ENCODE data around the gene KRT40.

The KRT40 gene

GRCh38 chr17:40997361-40997760 is 13.2 kb upstream of the KRT40 start:
- no CpG with 5 or more reads among the region's 2 CpGs for WGBS (ENCODE audit: insufficient coverage, insufficient read length)
- no peak for DNase-seq (ENCODE audit: low read depth, low spot score)

DNA sequence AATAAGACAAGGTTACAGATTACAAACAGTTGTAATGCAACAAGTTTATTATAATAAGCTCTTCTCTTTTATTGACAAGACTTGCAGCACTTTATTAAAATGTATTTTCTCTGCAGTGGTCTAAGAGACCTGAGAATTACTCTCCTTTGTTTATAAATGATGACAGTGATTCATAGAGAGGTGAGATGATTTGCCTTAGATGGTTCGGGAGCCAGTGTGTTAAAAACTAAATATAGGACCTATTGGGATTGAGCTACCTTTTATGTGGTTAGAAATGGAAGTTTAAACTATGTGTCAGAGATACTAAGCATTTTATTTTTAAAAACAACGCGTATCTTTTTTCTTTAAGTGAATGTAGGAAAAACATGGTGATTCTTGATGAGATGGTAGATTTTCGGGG is 12.7 kb upstream of the KRT40 start:
- no CpG with 5 or more reads among the region's 4 CpGs for WGBS (ENCODE audit: insufficient coverage, insufficient read length)

More at GRCh38 chr17:40997361-40997760, 13.2 kb upstream of the KRT40 start:
- Histone ChIP-seq H3K4me3 (ENCODE audit: low read length) (no peak overlapping the region), H3K4me1 (ENCODE audit: control insufficient read depth, insufficient read depth, low read length) (no peaks in the 10 kb centered on the region; the same call in 1 of the 2 replicates), H3K9me3 (ENCODE audit: control insufficient read depth, insufficient read depth, low read length) (no peaks in the 10 kb centered on the region), H3K36me3 (ENCODE audit: control insufficient read depth, insufficient read depth, low read length) (no peaks in the 10 kb centered on the region), H3K27ac (ENCODE audit: low read length) (no peak overlapping the region), H3K27me3 (ENCODE audit: control insufficient read depth, insufficient read depth, low read length) (no peaks in the 10 kb centered on the region)

GRCh38 chr17:40995116-40995515 is 11.0 kb upstream of the KRT40 start:
- Histone ChIP-seq H3K27ac (ENCODE audit: low read length) (no peak overlapping the region), H3K27me3 (ENCODE audit: control insufficient read depth, insufficient read depth, low read length) (no peaks in the 10 kb centered on the region), H3K4me1 (ENCODE audit: control insufficient read depth, insufficient read depth, low read length) (no peaks in the 10 kb centered on the region; the same call in 1 of the 2 replicates), H3K9me3 (ENCODE audit: control insufficient read depth, insufficient read depth, low read length) (no peaks in the 10 kb centered on the region), H3K36me3 (ENCODE audit: control insufficient read depth, insufficient read depth, low read length) (no peaks in the 10 kb centered on the region), H3K4me3 (ENCODE audit: low read length) (no peak overlapping the region)
- WGBS (ENCODE audit: insufficient coverage, insufficient read length) = no CpG with 5 or more reads among the region's 1 CpG
- no peak for DNase-seq (ENCODE audit: low read depth, low spot score)

More for the DNA sequence above, 12.7 kb upstream of the KRT40 start:
- H3K27me3 ChIP-seq (ENCODE audit: control insufficient read depth, insufficient read depth, low read length) = no peaks in the 10 kb centered on the region
- no peak overlapping the region for H3K4me3 ChIP-seq (ENCODE audit: low read length)
- no peak overlapping the region for H3K27ac ChIP-seq (ENCODE audit: low read length)
- no peaks in the 10 kb centered on the region; the same call in 1 of the 2 replicates for H3K4me1 ChIP-seq (ENCODE audit: control insufficient read depth, insufficient read depth, low read length)
- no peak for DNase-seq (ENCODE audit: low read depth, low spot score)
- no peaks in the 10 kb centered on the region for H3K36me3 ChIP-seq (ENCODE audit: control insufficient read depth, insufficient read depth, low read length)
- no peaks in the 10 kb centered on the region for H3K9me3 ChIP-seq (ENCODE audit: control insufficient read depth, insufficient read depth, low read length)

- Histone ChIP-seq H3K27me3 (ENCODE audit: control insufficient read depth, insufficient read depth, low read length) (no peaks in the 10 kb centered on the region), H3K27ac (ENCODE audit: low read length) (no peak within 1 kb of the TSS), H3K9me3 (ENCODE audit: control insufficient read depth, insufficient read depth, low read length) (no peaks in the 10 kb centered on the region), H3K36me3 (ENCODE audit: control insufficient read depth, insufficient read depth, low read length) (no peaks in the 10 kb centered on the region), H3K4me1 (ENCODE audit: control insufficient read depth, insufficient read depth, low read length) (no peaks in the 10 kb centered on the region; the same call in 1 of the 2 replicates), H3K4me3 (ENCODE audit: low read length) (no peak within 1 kb of the TSS)
- DNase-seq (ENCODE audit: low read depth, low spot score) = no peak
- no CpG with 5 or more reads among the region's 4 CpGs for WGBS (ENCODE audit: insufficient coverage, insufficient read length)
These were observed 9.7 kb upstream of the KRT40 start, which contains the start of gene KRTAP3-3 for GRCh38 chr17:40993839-40994238. Gene KRTAP3-3, minus strand, starts transcription at chr17:40994164. Its CDS starts 67 bp downstream, at chr17:40994097.

- Histone ChIP-seq H3K4me1 (ENCODE audit: control insufficient read depth, insufficient read depth, low read length) (no peaks in the 10 kb centered on the region; the same call in 1 of the 2 replicates), H3K27me3 (ENCODE audit: control insufficient read depth, insufficient read depth, low read length) (no peaks in the 10 kb centered on the region), H3K9me3 (ENCODE audit: control insufficient read depth, insufficient read depth, low read length) (no peaks in the 10 kb centered on the region), H3K36me3 (ENCODE audit: control insufficient read depth, insufficient read depth, low read length) (no peaks in the 10 kb centered on the region), H3K27ac (ENCODE audit: low read length) (no peak overlapping the region), H3K4me3 (ENCODE audit: low read length) (no peak overlapping the region)
- no CpG with 5 or more reads among the region's 2 CpGs for WGBS (ENCODE audit: insufficient coverage, insufficient read length)
- DNase-seq (ENCODE audit: low read depth, low spot score) = no peak
These were observed 9.0 kb upstream of the KRT40 start for GRCh38 chr17:40993084-40993483.

GRCh38 chr17:40992666-40993065 is 8.5 kb upstream of the KRT40 start:
- no CpG with 5 or more reads among the region's 3 CpGs for WGBS (ENCODE audit: insufficient coverage, insufficient read length)
- no peaks in the 10 kb centered on the region for H3K9me3 ChIP-seq (ENCODE audit: control insufficient read depth, insufficient read depth, low read length)
- H3K4me3 ChIP-seq (ENCODE audit: low read length) = no peak overlapping the region
- H3K36me3 ChIP-seq (ENCODE audit: control insufficient read depth, insufficient read depth, low read length) = no peaks in the 10 kb centered on the region
- no peak overlapping the region for H3K27ac ChIP-seq (ENCODE audit: low read length)
- no peak for DNase-seq (ENCODE audit: low read depth, low spot score)
- no peaks in the 10 kb centered on the region; the same call in 1 of the 2 replicates for H3K4me1 ChIP-seq (ENCODE audit: control insufficient read depth, insufficient read depth, low read length)
- H3K27me3 ChIP-seq (ENCODE audit: control insufficient read depth, insufficient read depth, low read length) = no peaks in the 10 kb centered on the region

DNA sequence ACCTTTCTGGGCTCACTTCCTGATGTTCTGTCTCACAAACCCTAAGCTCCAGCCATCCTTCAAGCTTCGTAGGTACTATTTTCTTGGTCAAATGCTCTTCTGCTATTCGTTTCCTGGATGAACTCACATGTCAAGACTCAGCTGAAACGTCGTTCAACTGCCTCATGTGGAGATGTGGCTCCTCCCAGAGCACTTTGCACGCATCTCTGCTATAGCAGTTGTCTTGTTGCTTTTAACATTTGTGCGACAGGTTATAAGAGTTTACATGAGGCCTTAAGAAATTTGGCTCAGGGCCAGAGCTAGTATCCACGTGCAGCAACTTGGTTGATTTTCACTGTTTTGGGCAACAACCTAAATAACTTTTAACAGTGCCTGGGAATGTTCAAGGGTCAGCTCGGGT is 2.8 kb upstream of the KRT40 start:
- no peaks in the 10 kb centered on the region for H3K36me3 ChIP-seq (ENCODE audit: control insufficient read depth, insufficient read depth, low read length)
- H3K27me3 ChIP-seq (ENCODE audit: control insufficient read depth, insufficient read depth, low read length) = no peaks in the 10 kb centered on the region
- no peak for DNase-seq (ENCODE audit: low read depth, low spot score)
- no peak overlapping the region for H3K27ac ChIP-seq (ENCODE audit: low read length)
- H3K9me3 ChIP-seq (ENCODE audit: control insufficient read depth, insufficient read depth, low read length) = no peaks in the 10 kb centered on the region
- H3K4me3 ChIP-seq (ENCODE audit: low read length) = no peak overlapping the region
- no peaks in the 10 kb centered on the region for H3K4me1 ChIP-seq (ENCODE audit: control insufficient read depth, insufficient read depth, low read length)
- WGBS (ENCODE audit: insufficient coverage, insufficient read length) = no CpG with 5 or more reads among the region's 8 CpGs

DNA sequence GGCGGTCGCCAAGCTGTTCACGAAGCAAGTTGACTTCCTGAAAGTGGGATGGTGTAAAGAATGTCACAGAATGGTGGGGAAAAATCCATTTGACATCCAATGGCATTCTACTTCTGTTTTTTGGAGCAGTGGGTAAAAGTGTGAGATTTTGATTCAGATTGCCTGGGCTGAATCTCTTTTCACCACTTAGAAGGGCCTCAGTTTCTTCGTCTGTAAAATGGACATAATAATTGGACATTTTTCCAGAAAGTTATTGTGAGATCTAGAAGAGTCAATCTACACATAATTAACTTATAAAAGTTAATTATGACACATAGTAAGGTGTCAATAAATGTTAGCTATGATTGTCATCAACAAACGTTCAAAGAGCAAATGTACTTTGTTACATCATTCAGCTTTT is 3.0 kb downstream of the KRT40 start:
- H3K4me1 ChIP-seq (ENCODE audit: control insufficient read depth, insufficient read depth, low read length) = no peaks in the 10 kb centered on the region

GRCh38 chr17:40980596-40980995 is 3.5 kb downstream of the KRT40 start:
- WGBS (ENCODE audit: insufficient coverage, insufficient read length) = no CpG with 5 or more reads among the region's 8 CpGs
- no peaks in the 10 kb centered on the region for H3K27me3 ChIP-seq (ENCODE audit: control insufficient read depth, insufficient read depth, low read length)
- H3K27ac ChIP-seq (ENCODE audit: low read length) = no peak overlapping the region
- no peak overlapping the region for H3K4me3 ChIP-seq (ENCODE audit: low read length)
- no peak for DNase-seq (ENCODE audit: low read depth, low spot score)
- H3K9me3 ChIP-seq (ENCODE audit: control insufficient read depth, insufficient read depth, low read length) = no peaks in the 10 kb centered on the region
- H3K4me1 ChIP-seq (ENCODE audit: control insufficient read depth, insufficient read depth, low read length) = no peaks in the 10 kb centered on the region
- no peaks in the 10 kb centered on the region for H3K36me3 ChIP-seq (ENCODE audit: control insufficient read depth, insufficient read depth, low read length)

More for the DNA sequence above, 3.0 kb downstream of the KRT40 start:
- no peak overlapping the region for H3K27ac ChIP-seq (ENCODE audit: low read length)
- no peaks in the 10 kb centered on the region for H3K36me3 ChIP-seq (ENCODE audit: control insufficient read depth, insufficient read depth, low read length)
- H3K27me3 ChIP-seq (ENCODE audit: control insufficient read depth, insufficient read depth, low read length) = no peaks in the 10 kb centered on the region
- no CpG with 5 or more reads among the region's 5 CpGs for WGBS (ENCODE audit: insufficient coverage, insufficient read length)
- no peak overlapping the region for H3K4me3 ChIP-seq (ENCODE audit: low read length)
- no peaks in the 10 kb centered on the region for H3K9me3 ChIP-seq (ENCODE audit: control insufficient read depth, insufficient read depth, low read length)
- no peak for DNase-seq (ENCODE audit: low read depth, low spot score)

DNA sequence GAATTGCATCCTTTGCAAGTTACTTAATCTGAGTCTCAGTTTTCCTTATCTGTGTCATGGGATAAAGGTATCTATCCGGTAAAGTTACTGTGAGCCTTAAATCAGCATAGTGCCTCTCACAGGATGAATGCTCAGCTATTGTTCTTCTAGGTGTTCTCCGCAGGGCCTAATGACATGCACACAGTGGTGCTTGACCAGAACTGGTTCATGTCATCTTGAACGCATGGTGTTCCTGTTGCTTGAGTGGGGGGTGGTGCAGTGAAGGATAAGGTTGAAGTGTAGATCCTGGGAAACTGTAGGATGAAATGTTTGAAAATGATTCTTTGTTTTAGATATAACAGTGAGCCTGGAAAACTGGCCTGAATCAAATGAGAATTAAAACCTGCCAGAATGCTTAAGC is 4.0 kb downstream of the KRT40 start:
- no CpG with 5 or more reads among the region's 3 CpGs for WGBS (ENCODE audit: insufficient coverage, insufficient read length)
- DNase-seq (ENCODE audit: low read depth, low spot score) = no peak
- no peaks in the 10 kb centered on the region for H3K4me1 ChIP-seq (ENCODE audit: control insufficient read depth, insufficient read depth, low read length)
- H3K4me3 ChIP-seq (ENCODE audit: low read length) = no peak overlapping the region
- H3K27ac ChIP-seq (ENCODE audit: low read length) = no peak overlapping the region
- H3K27me3 ChIP-seq (ENCODE audit: control insufficient read depth, insufficient read depth, low read length) = no peaks in the 10 kb centered on the region
- no peaks in the 10 kb centered on the region for H3K9me3 ChIP-seq (ENCODE audit: control insufficient read depth, insufficient read depth, low read length)
- no peaks in the 10 kb centered on the region for H3K36me3 ChIP-seq (ENCODE audit: control insufficient read depth, insufficient read depth, low read length)

- WGBS (ENCODE audit: insufficient coverage, insufficient read length) = no CpG with 5 or more reads among the region's 13 CpGs
- Histone ChIP-seq H3K9me3 (ENCODE audit: control insufficient read depth, insufficient read depth, low read length) (no peaks in the 10 kb centered on the region), H3K27me3 (ENCODE audit: control insufficient read depth, insufficient read depth, low read length) (no peaks in the 10 kb centered on the region), H3K4me1 (ENCODE audit: control insufficient read depth, insufficient read depth, low read length) (no peaks in the 10 kb centered on the region), H3K27ac (ENCODE audit: low read length) (no peak overlapping the region), H3K36me3 (ENCODE audit: control insufficient read depth, insufficient read depth, low read length) (no peaks in the 10 kb centered on the region), H3K4me3 (ENCODE audit: low read length) (no peak overlapping the region)
- DNase-seq (ENCODE audit: low read depth, low spot score) = no peak
These were observed 5.5 kb downstream of the KRT40 start for GRCh38 chr17:40978575-40979151.
